HL-60 (cell line): Measurements from ENCODE around the gene FEM1A.
A peak's percentile ranks its signal among the peaks of the same experiment; 100 is the strongest.

Experiments used
- CTCF ChIP-seq: IDR thresholded peaks from one replicate; pipeline ENCODE4 v1.5.1; 2011; ENCODE audit warnings: low read length, control low read depth, inconsistent platforms; ENCODE audit not compliant: insufficient read depth
- GABPA ChIP-seq: IDR thresholded peaks from 2 replicates; pipeline ENCODE4 v1.6.1; 2012; ENCODE audit warnings: low read depth
- SPI1 ChIP-seq: IDR thresholded peaks from 2 replicates; pipeline ENCODE4 v1.6.1; 2012; ENCODE audit warnings: low read depth, mild to moderate bottlenecking, borderline replicate concordance

DNA sequence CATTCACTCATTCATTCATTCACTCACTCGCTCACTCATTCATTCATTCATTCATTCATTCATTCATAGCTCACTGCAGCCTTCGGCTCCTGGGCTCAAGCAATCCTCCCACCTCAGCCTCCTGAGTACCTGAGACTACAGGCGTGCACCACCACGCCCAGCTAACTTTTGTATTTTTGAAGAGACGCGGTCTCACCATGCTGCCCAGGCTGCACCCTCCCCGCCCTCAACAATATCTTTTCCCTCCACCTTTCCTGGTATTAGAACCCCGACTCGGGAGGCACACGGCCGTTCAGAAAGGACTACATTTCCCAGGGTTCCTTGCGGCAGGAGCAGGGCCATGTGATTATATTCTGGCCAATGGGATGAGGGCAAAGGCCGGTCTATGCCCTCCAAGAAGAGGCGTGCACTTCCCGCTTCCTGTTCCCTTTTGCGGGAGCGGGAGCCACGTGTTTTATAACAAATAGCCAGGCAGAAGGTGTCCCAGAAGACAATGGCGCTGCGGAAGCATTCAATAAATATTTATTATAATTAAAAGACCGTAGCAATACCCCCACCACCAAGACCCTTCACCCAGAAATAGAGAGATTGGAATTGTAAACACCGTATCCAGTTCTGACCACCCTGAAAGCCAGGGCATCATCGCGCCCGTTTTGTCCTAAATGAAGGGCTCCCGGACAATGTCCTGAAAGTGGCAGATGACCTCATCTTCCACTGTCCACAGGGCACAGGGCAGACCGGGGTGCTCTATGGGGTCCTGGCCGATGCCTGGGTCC, 24.1 kb downstream of the FEM1A start:
- TF ChIP-seq CTCF (no peak), GABPA (peak; percentile 68), SPI1 (peak; percentile 88)
